ENCODE data around the gene PTOV1. TPM values are rescaled to one million over a fixed set of nuclear protein-coding genes. Genes with fewer than 3 reads are reported as not detected.

Gene PTOV1
- total RNA-seq, 1 experiment from 2014 or later, result 67.8 TPM

DNA sequence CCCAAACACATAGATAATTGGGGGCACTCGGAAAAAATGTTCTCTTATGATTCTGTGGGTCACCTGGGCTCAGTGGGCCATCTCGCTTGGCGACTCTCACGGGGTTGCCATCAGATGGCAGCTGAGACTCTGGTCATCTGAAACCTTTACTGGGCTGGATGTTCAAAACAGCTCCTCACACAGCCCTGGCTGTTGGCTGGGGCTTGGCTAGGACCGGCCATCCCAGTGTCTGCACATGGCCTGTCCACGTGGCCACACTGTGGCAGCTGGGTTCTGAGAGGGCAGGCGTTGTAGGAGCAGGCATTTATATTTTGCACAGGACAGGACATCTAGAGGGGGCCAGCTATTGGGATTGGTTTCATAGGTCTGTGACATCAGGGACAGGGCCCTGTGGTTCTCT, 17.4 kb upstream of the PTOV1 start:
- Histone ChIP-seq H3K27me3 (ENCODE audit: low read length) (no peaks in the 10 kb centered on the region), H3K4me2 (ENCODE audit: low read depth, low read length, poor library complexity, severe bottlenecking) (no peak overlapping the region), H2AFZ (ENCODE audit: low read length) (no peak overlapping the region), H3K4me3 (ENCODE audit: low read length) (no peak overlapping the region), H3K9me2 (replicated peaks; ENCODE audit: insufficient read depth, low read length) (no peaks in the 10 kb centered on the region), H3K9ac (ENCODE audit: low read length) (no peak overlapping the region), H3K4me1 (ENCODE audit: low read length) (peaks cover 9% of the 10 kb centered on the region), H3K9me3 (ENCODE audit: low read length) (no peaks in the 10 kb centered on the region), H3K36me3 (ENCODE audit: insufficient read depth, low read length) (peaks cover 15% of the 10 kb centered on the region; the same call in 1 of the 2 replicates), H3K79me2 (ENCODE audit: low read length) (no peaks in the 10 kb centered on the region), H3K27ac (ENCODE audit: low read length) (no peak overlapping the region), H4K20me1 (ENCODE audit: insufficient read depth, low read depth, low read length) (no peaks in the 10 kb centered on the region)
- no peak for DNase-seq

DNA sequence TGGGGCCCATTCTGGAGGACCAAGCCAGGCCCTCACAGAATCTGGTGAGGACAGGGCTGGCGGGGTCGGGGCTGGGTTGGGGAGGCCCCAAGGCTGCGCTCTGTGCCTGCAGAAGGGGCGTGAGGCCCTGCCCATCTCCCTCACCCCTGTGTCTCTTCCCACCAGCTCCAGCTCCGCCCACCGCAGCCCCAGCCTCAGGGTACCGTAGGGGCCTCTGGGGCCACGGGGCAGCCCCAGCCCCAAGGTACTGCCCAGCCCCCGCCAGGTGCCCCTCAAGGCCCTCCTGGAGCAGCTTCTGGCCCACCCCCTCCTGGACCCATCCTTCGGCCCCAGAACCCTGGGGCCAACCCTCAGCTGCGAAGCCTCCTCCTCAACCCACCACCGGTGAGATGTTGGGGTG, 15.4 kb upstream of the PTOV1 start:
- Histone ChIP-seq H3K36me3 (ENCODE audit: insufficient read depth, low read length) (peaks cover 21% of the 10 kb centered on the region; the same call in 1 of the 2 replicates), H3K79me2 (ENCODE audit: low read length) (no peaks in the 10 kb centered on the region), H3K27ac (ENCODE audit: low read length) (no peak overlapping the region), H3K9me3 (ENCODE audit: low read length) (no peaks in the 10 kb centered on the region), H3K27me3 (ENCODE audit: low read length) (no peaks in the 10 kb centered on the region), H3K4me2 (ENCODE audit: low read depth, low read length, poor library complexity, severe bottlenecking) (no peak overlapping the region), H3K4me3 (ENCODE audit: low read length) (no peak overlapping the region), H4K20me1 (ENCODE audit: insufficient read depth, low read depth, low read length) (0 out of 2 replicates have a peak, but pooled peaks cover 8% of the 10 kb centered on the region), H3K9ac (ENCODE audit: low read length) (no peak overlapping the region), H3K9me2 (replicated peaks; ENCODE audit: insufficient read depth, low read length) (no peaks in the 10 kb centered on the region), H2AFZ (ENCODE audit: low read length) (no peak overlapping the region), H3K4me1 (ENCODE audit: low read length) (no peaks in the 10 kb centered on the region)
- DNase-seq, result no peak

DNA sequence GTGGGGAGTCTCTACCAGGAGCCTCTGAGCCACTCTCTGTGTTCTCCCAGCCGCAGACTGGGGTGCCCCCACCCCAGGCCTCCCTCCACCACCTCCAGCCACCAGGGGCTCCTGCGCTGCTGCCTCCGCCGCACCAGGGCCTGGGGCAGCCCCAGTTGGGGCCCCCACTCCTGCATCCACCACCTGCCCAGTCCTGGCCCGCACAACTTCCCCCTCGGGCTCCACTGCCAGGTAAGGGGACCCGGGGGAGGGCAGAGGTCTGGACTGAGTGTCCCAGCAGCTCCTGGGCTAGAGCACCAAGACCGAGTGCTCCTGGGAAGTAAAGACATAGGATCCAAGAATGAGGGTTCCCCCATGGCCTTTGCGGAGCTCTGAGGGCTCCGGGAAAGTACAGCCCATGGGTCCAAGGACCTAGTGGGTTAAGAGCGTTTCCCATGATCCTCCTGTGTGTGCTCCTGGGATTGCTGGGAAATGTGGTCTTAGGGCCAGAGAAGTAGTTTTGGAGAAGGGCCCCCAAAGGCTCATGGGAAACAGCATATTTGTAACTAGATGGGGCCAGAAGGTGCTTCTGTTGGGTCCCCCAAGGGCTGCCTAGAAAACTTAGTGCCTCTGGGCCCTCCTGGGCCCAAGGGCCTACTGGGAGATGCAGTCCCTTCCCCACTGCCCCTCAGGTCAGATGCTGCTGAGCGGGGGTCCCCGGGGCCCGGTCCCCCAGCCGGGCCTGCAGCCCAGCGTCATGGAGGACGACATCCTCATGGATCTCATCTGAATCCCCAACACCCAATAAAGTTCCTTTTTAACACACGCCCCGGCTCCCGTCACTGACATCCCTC, 14.6 kb upstream of the PTOV1 start:
- H3K9ac ChIP-seq (ENCODE audit: low read length), result no peak overlapping the region
- H3K9me3 ChIP-seq (ENCODE audit: low read length), result no peaks in the 10 kb centered on the region
- DNase-seq, result no peak
- H3K4me2 ChIP-seq (ENCODE audit: low read depth, low read length, poor library complexity, severe bottlenecking), result no peak overlapping the region
- H3K79me2 ChIP-seq (ENCODE audit: low read length), result no peaks in the 10 kb centered on the region
- H3K36me3 ChIP-seq (ENCODE audit: insufficient read depth, low read length), result peaks cover 19% of the 10 kb centered on the region; the same call in 1 of the 2 replicates
- no peak overlapping the region for H3K4me3 ChIP-seq (ENCODE audit: low read length)
- H3K9me2 ChIP-seq (replicated peaks; ENCODE audit: insufficient read depth, low read length), result no peaks in the 10 kb centered on the region
- H3K27me3 ChIP-seq (ENCODE audit: low read length), result no peaks in the 10 kb centered on the region
- H3K27ac ChIP-seq (ENCODE audit: low read length), result no peak overlapping the region
- 0 out of 2 replicates have a peak, but pooled peaks cover 8% of the 10 kb centered on the region for H4K20me1 ChIP-seq (ENCODE audit: insufficient read depth, low read depth, low read length)
- no peaks in the 10 kb centered on the region for H3K4me1 ChIP-seq (ENCODE audit: low read length)
- no peak overlapping the region for H2AFZ ChIP-seq (ENCODE audit: low read length)

DNA sequence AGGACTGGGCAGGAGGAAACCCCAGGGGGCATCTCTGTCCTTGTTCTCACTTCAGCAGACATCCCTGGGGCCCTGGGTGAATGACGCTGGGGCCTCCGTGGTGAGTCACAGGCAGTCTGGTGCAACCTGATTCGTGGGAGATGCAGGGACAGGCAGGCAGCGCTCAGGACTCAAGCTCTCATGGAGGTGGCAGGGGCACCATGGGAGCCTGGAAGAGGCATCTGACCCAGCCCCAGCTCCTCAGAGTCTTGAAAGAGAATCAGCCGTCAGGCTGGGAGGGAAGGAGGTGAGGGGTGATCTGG, 14.0 kb upstream of the PTOV1 start:
- no peaks in the 10 kb centered on the region for H3K9me2 ChIP-seq (replicated peaks; ENCODE audit: insufficient read depth, low read length)
- no peak overlapping the region for H3K9ac ChIP-seq (ENCODE audit: low read length)
- no peak overlapping the region for H3K4me3 ChIP-seq (ENCODE audit: low read length)
- H3K27ac ChIP-seq (ENCODE audit: low read length), result no peak overlapping the region
- no peaks in the 10 kb centered on the region for H3K79me2 ChIP-seq (ENCODE audit: low read length)
- H2AFZ ChIP-seq (ENCODE audit: low read length), result no peak overlapping the region
- H3K4me2 ChIP-seq (ENCODE audit: low read depth, low read length, poor library complexity, severe bottlenecking), result no peak overlapping the region
- H3K4me1 ChIP-seq (ENCODE audit: low read length), result no peaks in the 10 kb centered on the region
- 0 out of 2 replicates have a peak, but pooled peaks cover 8% of the 10 kb centered on the region for H4K20me1 ChIP-seq (ENCODE audit: insufficient read depth, low read depth, low read length)
- no peaks in the 10 kb centered on the region for H3K27me3 ChIP-seq (ENCODE audit: low read length)
- no peaks in the 10 kb centered on the region for H3K9me3 ChIP-seq (ENCODE audit: low read length)
- DNase-seq, result no peak
- H3K36me3 ChIP-seq (ENCODE audit: insufficient read depth, low read length), result peaks cover 15% of the 10 kb centered on the region; the same call in 1 of the 2 replicates

DNA sequence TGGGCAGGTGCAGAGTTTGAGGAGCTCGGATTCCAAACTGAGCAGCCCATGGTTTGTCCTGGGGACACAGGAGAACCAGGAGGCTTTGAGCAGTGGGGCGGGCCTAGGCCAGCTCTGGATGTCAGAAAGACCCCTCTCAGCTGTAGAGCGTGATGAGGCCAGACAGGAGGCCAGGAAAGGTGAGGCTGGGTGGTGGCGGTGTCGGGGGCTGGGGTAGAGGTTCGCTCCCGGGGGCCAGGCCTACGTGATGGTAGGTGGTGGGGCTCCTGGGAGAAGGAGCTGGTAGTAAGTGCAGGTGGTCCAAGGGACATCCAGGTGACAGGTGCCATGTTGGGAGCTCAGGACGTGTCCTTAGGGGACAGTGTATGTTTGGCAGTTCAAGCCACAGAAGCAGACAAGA, 13.5 kb upstream of the PTOV1 start:
- Histone ChIP-seq H3K9me3 (ENCODE audit: low read length) (no peaks in the 10 kb centered on the region), H3K27me3 (ENCODE audit: low read length) (no peaks in the 10 kb centered on the region), H3K79me2 (ENCODE audit: low read length) (no peaks in the 10 kb centered on the region), H4K20me1 (ENCODE audit: insufficient read depth, low read depth, low read length) (0 out of 2 replicates have a peak, but pooled peaks cover 8% of the 10 kb centered on the region), H3K27ac (ENCODE audit: low read length) (no peak overlapping the region), H3K4me1 (ENCODE audit: low read length) (no peaks in the 10 kb centered on the region), H3K36me3 (ENCODE audit: insufficient read depth, low read length) (peaks cover 15% of the 10 kb centered on the region; the same call in 1 of the 2 replicates), H3K4me2 (ENCODE audit: low read depth, low read length, poor library complexity, severe bottlenecking) (no peak overlapping the region), H3K9ac (ENCODE audit: low read length) (no peak overlapping the region), H3K4me3 (ENCODE audit: low read length) (no peak overlapping the region), H3K9me2 (replicated peaks; ENCODE audit: insufficient read depth, low read length) (no peaks in the 10 kb centered on the region), H2AFZ (ENCODE audit: low read length) (no peak overlapping the region)
- DNase-seq, result no peak

DNA sequence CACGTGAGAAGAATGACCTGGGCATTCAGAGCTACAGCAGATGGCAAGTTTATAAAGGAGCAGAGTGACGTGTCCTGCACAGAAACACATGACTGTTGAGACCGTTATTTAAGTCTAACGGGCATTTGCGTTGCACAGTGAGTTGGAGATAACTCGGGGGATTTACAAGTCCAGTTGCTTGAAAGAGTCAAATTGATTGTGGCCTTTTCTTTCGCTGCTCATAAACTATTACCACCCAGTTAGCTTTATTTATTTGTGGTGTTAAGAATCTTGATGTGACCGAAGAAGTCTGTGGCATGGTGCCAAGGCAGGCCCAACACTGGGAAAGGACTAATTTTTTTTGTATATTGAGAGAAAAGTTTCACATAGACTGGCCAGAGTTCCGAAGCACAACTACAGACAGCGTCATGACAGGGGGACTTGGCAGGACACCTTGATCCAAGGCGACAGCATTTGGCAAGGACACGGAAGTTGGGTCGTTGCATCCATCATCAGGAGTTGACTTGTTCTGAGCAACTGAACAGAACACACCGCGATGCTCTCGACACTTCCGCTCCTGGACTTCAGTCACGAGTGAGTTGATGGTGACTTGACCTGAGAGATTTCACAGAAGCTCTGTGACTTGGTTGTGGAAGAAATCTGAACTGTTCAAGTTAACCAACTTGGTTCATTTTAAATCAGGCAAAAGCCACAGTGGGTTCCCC, 11.9 kb upstream of the PTOV1 start:
- Histone ChIP-seq H3K9me3 (ENCODE audit: low read length) (no peaks in the 10 kb centered on the region), H3K27ac (ENCODE audit: low read length) (no peak overlapping the region), H3K36me3 (ENCODE audit: insufficient read depth, low read length) (peaks cover 12% of the 10 kb centered on the region; the same call in 1 of the 2 replicates), H3K79me2 (ENCODE audit: low read length) (no peaks in the 10 kb centered on the region), H3K4me2 (ENCODE audit: low read depth, low read length, poor library complexity, severe bottlenecking) (no peak overlapping the region), H3K9me2 (replicated peaks; ENCODE audit: insufficient read depth, low read length) (no peaks in the 10 kb centered on the region), H3K9ac (ENCODE audit: low read length) (no peak overlapping the region), H3K27me3 (ENCODE audit: low read length) (no peaks in the 10 kb centered on the region), H3K4me3 (ENCODE audit: low read length) (no peak overlapping the region), H4K20me1 (ENCODE audit: insufficient read depth, low read depth, low read length) (0 out of 2 replicates have a peak, but pooled peaks cover 8% of the 10 kb centered on the region), H2AFZ (ENCODE audit: low read length) (no peak overlapping the region), H3K4me1 (ENCODE audit: low read length) (peaks cover 14% of the 10 kb centered on the region)
- no peak for DNase-seq

DNA sequence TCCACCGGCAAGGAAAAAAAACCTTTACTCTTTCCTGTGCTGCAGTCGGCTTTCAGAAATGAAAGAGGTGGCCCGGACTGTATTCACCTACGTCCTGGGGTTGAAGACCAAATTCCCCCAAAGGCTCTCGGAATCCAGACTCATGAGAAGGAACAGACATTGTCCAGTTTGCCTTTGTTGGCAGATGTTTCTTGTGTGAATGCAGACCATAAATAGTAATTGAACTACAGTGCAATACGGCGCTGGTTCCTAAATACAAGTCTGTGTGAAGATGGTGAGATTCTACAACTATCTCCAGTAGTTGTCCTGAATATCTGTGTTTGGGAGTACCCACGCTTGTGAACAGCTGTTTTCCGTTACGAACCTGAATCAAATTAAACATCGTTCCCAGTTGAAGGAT, 11.2 kb upstream of the PTOV1 start:
- Histone ChIP-seq H3K4me2 (ENCODE audit: low read depth, low read length, poor library complexity, severe bottlenecking) (no peak overlapping the region), H3K27ac (ENCODE audit: low read length) (no peak overlapping the region), H3K4me1 (ENCODE audit: low read length) (peaks cover 21% of the 10 kb centered on the region), H3K4me3 (ENCODE audit: low read length) (no peak overlapping the region), H3K79me2 (ENCODE audit: low read length) (no peaks in the 10 kb centered on the region), H3K9ac (ENCODE audit: low read length) (no peak overlapping the region), H3K9me3 (ENCODE audit: low read length) (no peaks in the 10 kb centered on the region), H3K9me2 (replicated peaks; ENCODE audit: insufficient read depth, low read length) (no peaks in the 10 kb centered on the region), H2AFZ (ENCODE audit: low read length) (no peak overlapping the region), H3K36me3 (ENCODE audit: insufficient read depth, low read length) (peaks cover 12% of the 10 kb centered on the region; the same call in 1 of the 2 replicates), H4K20me1 (ENCODE audit: insufficient read depth, low read depth, low read length) (0 out of 2 replicates have a peak, but pooled peaks cover 8% of the 10 kb centered on the region), H3K27me3 (ENCODE audit: low read length) (no peaks in the 10 kb centered on the region)
- DNase-seq, result no peak

DNA sequence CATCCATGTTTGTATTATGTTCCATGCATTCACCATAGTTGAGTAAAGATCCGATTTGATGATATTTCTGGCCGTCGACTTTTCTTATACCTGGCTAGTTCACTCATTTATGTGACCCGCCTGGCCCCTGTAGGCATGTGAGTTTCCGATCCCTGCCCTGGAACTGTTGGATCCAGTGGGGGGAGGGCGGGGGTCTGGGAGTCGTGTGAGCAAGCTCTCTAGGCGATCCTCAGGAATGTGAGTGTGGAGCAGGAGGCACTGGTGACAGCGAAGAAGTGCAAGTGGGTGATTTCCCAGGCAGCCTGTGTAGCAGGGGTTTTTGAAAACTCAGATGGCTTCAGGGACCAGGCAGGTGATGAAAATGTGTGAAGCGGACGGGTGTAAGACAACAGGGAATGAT, 10.6 kb upstream of the PTOV1 start:
- Histone ChIP-seq H3K4me3 (ENCODE audit: low read length) (no peak overlapping the region), H4K20me1 (ENCODE audit: insufficient read depth, low read depth, low read length) (0 out of 2 replicates have a peak, but pooled peaks cover 8% of the 10 kb centered on the region), H3K36me3 (ENCODE audit: insufficient read depth, low read length) (peaks cover 12% of the 10 kb centered on the region; the same call in 1 of the 2 replicates), H3K9me3 (ENCODE audit: low read length) (no peaks in the 10 kb centered on the region), H3K9ac (ENCODE audit: low read length) (no peak overlapping the region), H3K4me2 (ENCODE audit: low read depth, low read length, poor library complexity, severe bottlenecking) (no peak overlapping the region), H3K27me3 (ENCODE audit: low read length) (no peaks in the 10 kb centered on the region), H3K4me1 (ENCODE audit: low read length) (peaks cover 22% of the 10 kb centered on the region), H3K27ac (ENCODE audit: low read length) (no peak overlapping the region), H3K79me2 (ENCODE audit: low read length) (no peaks in the 10 kb centered on the region), H3K9me2 (replicated peaks; ENCODE audit: insufficient read depth, low read length) (no peaks in the 10 kb centered on the region), H2AFZ (ENCODE audit: low read length) (no peak overlapping the region)
- no peak for DNase-seq

Data from Karpas-422 (cell line).